B cell (primary cell): ENCODE results near the gene PANK4. TPM values are rescaled to one million over a fixed set of nuclear protein-coding genes. Genes with fewer than 3 reads are reported as not detected.

Experiments
- ATAC-seq: fragments of 200-7000 bp; cut with Tn5 transposase; one replicate; pipeline ENCODE4 v1.10.0; 2021; ENCODE audit warnings: low read depth, mild to moderate bottlenecking, moderate number of reproducible peaks, moderate library complexity
- CTCF ChIA-PET: fragments of 350-600 bp; sonication (Branson Sonifier 250); formaldehyde crosslinking; loops from one replicate; lab custom pipeline; 2021; ENCODE audit warnings: antibody characterized with exemption, inconsistent platforms; lab: Charles Lee
- POLR2A ChIA-PET: fragments of 350-600 bp; sonication (Branson Sonifier 250); formaldehyde crosslinking; loops from one replicate; lab custom pipeline; 2021; ENCODE audit warnings: antibody characterized with exemption; lab: Charles Lee
- DNase-seq: peaks from one replicate; pipeline ENCODE4 v3.0.0; 2013
- H2AFZ ChIP-seq: 2 replicates; pipeline ENCODE4 v1.6.1; 2012; ENCODE audit warnings: mild to moderate bottlenecking, low read depth, low read length; ENCODE audit not compliant: insufficient read depth, poor library complexity, severe bottlenecking
- H3K27ac ChIP-seq, 2 donors: 1 replicate in 1 of 2; 2 replicates in 1 of 2; pipeline ENCODE4 v1.5.1; 2012 to 2013; ENCODE audit warnings: low read length in 2 of 2, mild to moderate bottlenecking in 2 of 2, moderate library complexity in 1 of 2
- H3K27me3 ChIP-seq, 4 experiments: fragments of 200-600 bp in 1 of 4; sonication (generic) in 1 of 4; replicated peaks in 1 of 4; 1 replicate in 2 of 4; 2 replicates in 2 of 4; pipeline versions ENCODE4 v1.6.1 to v1.7.0; 2013 to 2016; ENCODE audit warnings: low read length in 3 of 4, mild to moderate bottlenecking in 2 of 4, mixed read lengths in 1 of 4, moderate library complexity in 1 of 4; ENCODE audit not compliant: insufficient read depth in 4 of 4, control insufficient read depth in 3 of 4; ENCODE audit errors: control extremely low read depth in 1 of 4
- H3K36me3 ChIP-seq, 2 experiments: replicated peaks in 1 of 2; 1 replicate in 1 of 2; 2 replicates in 1 of 2; pipeline versions ENCODE4 v1.6.1 to v1.7.1; 2013; ENCODE audit warnings: low read length in 1 of 2; ENCODE audit not compliant: insufficient read depth in 2 of 2, control insufficient read depth in 1 of 2; ENCODE audit errors: control extremely low read depth in 1 of 2, extremely low read depth in 1 of 2
- H3K4me1 ChIP-seq, 2 donors: fragments of 200-600 bp in 1 of 2; sonication (generic) in 1 of 2; 1 replicate in 1 of 2; 2 replicates in 1 of 2; pipeline versions ENCODE4 v1.5.1 to v1.6.1; 2013 to 2017; ENCODE audit warnings: low read length in 2 of 2; ENCODE audit not compliant: control insufficient read depth in 2 of 2, insufficient read depth in 2 of 2
- H3K4me2 ChIP-seq: replicated peaks from 2 replicates; pipeline ENCODE3; 2012; ENCODE audit warnings: mild to moderate bottlenecking, low read depth, low read length; ENCODE audit not compliant: poor library complexity, severe bottlenecking
- H3K4me3 ChIP-seq, 5 experiments: fragments of 200-600 bp in 1 of 5; sonication (generic) in 1 of 5; 1 replicate in 3 of 5; 2 replicates in 2 of 5; pipeline versions ENCODE4 v1.5.1 to v1.7.0; 2011 to 2016; ENCODE audit warnings: low read length in 4 of 5, mild to moderate bottlenecking in 4 of 5, low read depth in 2 of 5, control low read depth in 1 of 5, moderate library complexity in 1 of 5; ENCODE audit not compliant: insufficient read depth in 1 of 5; ENCODE audit errors: control extremely low read depth in 1 of 5, extremely low read depth in 1 of 5
- H3K79me2 ChIP-seq: fragments of 200-600 bp; sonication (generic); one replicate; pipeline ENCODE4 v1.6.0; 2016; ENCODE audit warnings: low read length; ENCODE audit not compliant: control insufficient read depth, insufficient read depth
- H3K9ac ChIP-seq: fragments of 200-600 bp; sonication (generic); 2 replicates; pipeline ENCODE4 v1.6.1; 2017; ENCODE audit warnings: mild to moderate bottlenecking, low read length, moderate library complexity
- H3K9me3 ChIP-seq, 3 donors: one replicate each; pipeline versions ENCODE4 v1.6.1 to v1.7.1; 2013; ENCODE audit warnings: low read length in 2 of 3; ENCODE audit not compliant: control insufficient read depth in 2 of 3, insufficient read depth in 1 of 3; ENCODE audit errors: control extremely low read depth in 1 of 3
- H4K20me1 ChIP-seq: 2 replicates; pipeline ENCODE4 v1.6.0; 2012; ENCODE audit warnings: mild to moderate bottlenecking, low read length; ENCODE audit not compliant: insufficient read depth, control insufficient read depth, poor library complexity, severe bottlenecking
- H3K27ac Mint-ChIP-seq: one replicate; pipeline ENCODE4 v1.8.0; 2021; ENCODE audit warnings: mixed read lengths
- H3K27me3 Mint-ChIP-seq: one replicate; pipeline ENCODE4 v1.8.0; 2021; ENCODE audit warnings: mixed read lengths
- H3K4me1 Mint-ChIP-seq: one replicate; pipeline ENCODE4 v1.8.0; 2021; ENCODE audit warnings: mixed read lengths
- H3K4me3 Mint-ChIP-seq: one replicate; pipeline ENCODE4 v1.8.0; 2021; ENCODE audit warnings: mixed read lengths
- H3K9me3 Mint-ChIP-seq: one replicate; pipeline ENCODE4 v1.8.0; 2022; ENCODE audit warnings: mixed read lengths; ENCODE audit not compliant: insufficient read depth
- EZH2 ChIP-seq: IDR thresholded peaks from 2 replicates; pipeline ENCODE4 v1.6.1; 2012; ENCODE audit warnings: borderline replicate concordance, low read depth, mild to moderate bottlenecking, moderate library complexity, low read length; ENCODE audit not compliant: insufficient read depth, poor library complexity, severe bottlenecking
- WGBS: methylation state at CpG from one replicate; pipeline ENCODE4 v1.1.5; 2013; ENCODE audit warnings: missing lambda C conversion rate; ENCODE audit not compliant: insufficient coverage; 5-methylcytosine and 5-hydroxymethylcytosine counted together
- intact Hi-C: fragments of 100-400 bp; cut with micrococcal nuclease; formaldehyde crosslinking; loops from one replicate; pipeline ENCODE4 v1.10.0; 2022
- polyA plus RNA-seq: library from polyadenylated mRNA; depleted of rRNA; stranded (reverse); fragments of >200 nt; gene quantifications from 2 replicates; pipeline ENCODE4 v1.2.3, GENCODE V29; 2012
- total RNA-seq, 2 donors: library from RNA; stranded (reverse); fragments of 120-200 nt in 1 of 2; gene quantifications; 1 replicate in 1 of 2; 2 replicates in 1 of 2; pipeline versions ENCODE4 v1.2.3 to v1.2.4, GENCODE V29; 2013 to 2022
- TF ChIP-seq, protein P1 (sequence below): fragments of 200-600 bp; IDR thresholded peaks from one replicate; pipeline ENCODE4 v1.8.0; 2022; ENCODE audit warnings: antibody characterized with exemption, mild to moderate bottlenecking

PANK4 gene
- total and polyA plus RNA-seq, 2 donors (not counting 1 experiment from before 2014, with no cell fraction given) = 38.0 to 80.5 TPM

DNA sequence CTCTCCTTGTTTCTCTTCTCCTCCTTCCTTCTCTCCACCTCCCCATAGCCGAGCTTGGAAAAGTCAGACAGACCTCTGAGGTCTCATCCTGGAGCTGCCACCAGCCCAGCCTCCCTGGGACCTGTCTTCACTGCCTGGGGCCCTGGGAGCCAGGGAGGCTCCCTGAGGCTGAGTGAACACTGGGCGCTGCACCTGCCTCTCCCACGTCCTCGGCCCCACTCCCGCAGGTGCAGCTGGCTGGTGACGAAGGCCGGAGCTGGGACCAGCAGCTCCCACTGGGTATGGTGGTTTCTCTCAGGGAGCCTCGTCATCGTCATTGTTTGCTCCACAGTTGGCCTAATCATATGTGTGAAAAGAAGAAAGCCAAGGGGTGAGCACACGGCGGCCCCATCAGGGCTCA, 35.0 kb upstream of the PANK4 start:
- intact Hi-C loops = no loop called here
- Histone ChIP-seq H3K4me2 (no peak overlapping the region), H3K4me1 (peaks cover 16 to 22% of the 10 kb centered on the region in 2 donors), H3K9me3 (peaks cover 0 to 3% (median 0%) of the 10 kb centered on the region in 3 donors), H3K36me3 (peaks cover 0 to 52% of the 10 kb centered on the region in 2 experiments), H3K9ac (no peak overlapping the region), H4K20me1 (peaks cover 34% of the 10 kb centered on the region), H3K27ac (no peak overlapping the region), H3K4me3 (no peak overlapping the region), H3K27me3 (no peaks in the 10 kb centered on the region), H3K79me2 (peaks cover 25% of the 10 kb centered on the region), H2AFZ (no peak overlapping the region)
- TF ChIP-seq, protein P1, sequence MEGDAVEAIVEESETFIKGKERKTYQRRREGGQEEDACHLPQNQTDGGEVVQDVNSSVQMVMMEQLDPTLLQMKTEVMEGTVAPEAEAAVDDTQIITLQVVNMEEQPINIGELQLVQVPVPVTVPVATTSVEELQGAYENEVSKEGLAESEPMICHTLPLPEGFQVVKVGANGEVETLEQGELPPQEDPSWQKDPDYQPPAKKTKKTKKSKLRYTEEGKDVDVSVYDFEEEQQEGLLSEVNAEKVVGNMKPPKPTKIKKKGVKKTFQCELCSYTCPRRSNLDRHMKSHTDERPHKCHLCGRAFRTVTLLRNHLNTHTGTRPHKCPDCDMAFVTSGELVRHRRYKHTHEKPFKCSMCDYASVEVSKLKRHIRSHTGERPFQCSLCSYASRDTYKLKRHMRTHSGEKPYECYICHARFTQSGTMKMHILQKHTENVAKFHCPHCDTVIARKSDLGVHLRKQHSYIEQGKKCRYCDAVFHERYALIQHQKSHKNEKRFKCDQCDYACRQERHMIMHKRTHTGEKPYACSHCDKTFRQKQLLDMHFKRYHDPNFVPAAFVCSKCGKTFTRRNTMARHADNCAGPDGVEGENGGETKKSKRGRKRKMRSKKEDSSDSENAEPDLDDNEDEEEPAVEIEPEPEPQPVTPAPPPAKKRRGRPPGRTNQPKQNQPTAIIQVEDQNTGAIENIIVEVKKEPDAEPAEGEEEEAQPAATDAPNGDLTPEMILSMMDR = no peak
- no peak for TF ChIP-seq EZH2
- ATAC-seq (no peak), DNase-seq (no peak)
- whole genome bisulfite sequencing = 95% methylated on average over 11 of the region's 11 CpGs
- no peaks in the 10 kb centered on the region for H3K27me3 Mint-ChIP-seq
- ChIA-PET CTCF (interaction anchor here (0.8 to 4.0 kb wide), 7 partner anchors 10 to 84 kb away, joined by 3 to 33 read pairs (median 3); partner anchors contain the start of gene PRXL2B), POLR2A (interaction anchor here (2.5 kb wide), 1 partner anchor 24 kb away, joined by 18 read pairs; the partner anchor contains the start of gene PRXL2B)
- peaks cover 25% of the 10 kb centered on the region for H3K4me1 Mint-ChIP-seq
- no peak overlapping the region for H3K27ac Mint-ChIP-seq
- H3K9me3 Mint-ChIP-seq = no peaks in the 10 kb centered on the region
- H3K4me3 Mint-ChIP-seq = no peak overlapping the region

DNA sequence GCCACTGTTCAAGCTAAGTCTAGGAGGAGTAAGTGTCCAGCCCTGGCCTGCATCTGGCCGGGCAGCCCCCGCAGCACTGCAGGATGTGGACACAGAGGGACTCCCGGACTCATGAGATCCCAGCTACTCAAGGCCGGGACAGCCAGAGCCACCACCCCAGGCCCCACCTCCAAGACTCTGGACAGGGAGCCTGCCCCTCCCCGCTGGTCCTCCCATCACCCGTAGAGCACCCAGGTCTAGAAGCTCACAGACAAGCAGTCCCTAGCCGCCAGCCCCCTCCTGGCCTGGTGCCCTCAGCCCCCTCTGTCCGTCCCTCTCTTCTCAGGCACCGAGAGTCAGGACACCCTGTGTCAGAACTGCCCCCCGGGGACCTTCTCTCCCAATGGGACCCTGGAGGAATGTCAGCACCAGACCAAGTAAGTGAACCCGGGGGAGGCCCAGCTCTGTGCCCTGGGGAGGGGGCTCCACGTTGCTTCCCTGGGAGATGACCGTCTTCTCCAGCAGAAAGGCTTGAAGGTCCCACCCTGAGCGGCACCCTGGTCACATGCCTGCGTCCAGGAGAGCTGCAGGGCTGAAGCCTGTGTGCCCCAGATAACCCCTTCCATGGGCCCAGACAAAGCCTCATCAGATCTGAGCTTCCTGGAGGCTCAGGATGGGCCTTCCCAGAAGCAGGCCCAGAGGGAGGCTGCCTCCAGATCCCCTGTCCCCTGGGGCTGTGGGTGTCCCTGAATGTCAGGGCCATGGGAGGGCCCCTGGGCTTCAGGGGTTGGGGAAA, 34.1 kb upstream of the PANK4 start:
- WGBS = 95% methylated on average over 13 of the region's 15 CpGs
- Histone ChIP-seq H3K4me2 (no peak overlapping the region), H3K79me2 (peaks cover 31% of the 10 kb centered on the region), H3K4me1 (peaks cover 19 to 29% of the 10 kb centered on the region in 2 donors), H4K20me1 (peaks cover 34% of the 10 kb centered on the region), H3K27me3 (no peaks in the 10 kb centered on the region), H3K9me3 (peaks cover 0 to 3% (median 0%) of the 10 kb centered on the region in 3 donors), H2AFZ (no peak overlapping the region), H3K9ac (no peak overlapping the region), H3K27ac (no peak overlapping the region), H3K4me3 (no peak overlapping the region), H3K36me3 (peaks cover 0 to 52% of the 10 kb centered on the region in 2 experiments)
- no peak for DNase-seq
- TF ChIP-seq, protein P1 = no peak
- no peak for TF ChIP-seq EZH2
- Mint-ChIP-seq H3K27me3 (no peaks in the 10 kb centered on the region), H3K4me1 (peaks cover 33% of the 10 kb centered on the region), H3K9me3 (no peaks in the 10 kb centered on the region), H3K4me3 (no peak overlapping the region), H3K27ac (no peak overlapping the region)
- ChIA-PET CTCF (interaction anchor here (1.4 to 4.0 kb wide), 3 partner anchors 15 to 27 kb away, joined by 3 to 33 read pairs (median 14); partner anchors contain the start of gene PRXL2B), POLR2A (interaction anchor here (0.8 to 1.3 kb wide), 2 partner anchors 18 to 109 kb away, joined by 3 read pairs; no protein-coding TSS in a partner anchor)
- ATAC-seq = no peak
- intact Hi-C loops = no loop called here
